ENCODE measurements around the gene SLC17A3.

- no peak for TF ChIP-seq CTCF (conservative IDR thresholded peaks at IDR 0.05; ENCODE audit: low read depth, low read length)
- no peak for TF ChIP-seq EZH2 (IDR thresholded peaks at IDR 0.05; ENCODE audit: low read length, unreplicated experiment)
- TF ChIP-seq EZH2phosphoT487 (IDR thresholded peaks at IDR 0.05; ENCODE audit: borderline replicate concordance, low read length) = no peak
These were observed 48.3 kb upstream of the SLC17A3 start for GRCh38 chr6:25922301-25922700.

Measured in PC-3 (cell line).